Activated naive CD4-positive, alpha-beta T cell treated with anti-CD3 and anti-CD28 coated beads, Interleukin-2, amount 50 U/mL, for 72 hours (primary cell): ENCODE results near the gene MCEMP1. TPM values are rescaled to one million over a fixed set of nuclear protein-coding genes. Genes with fewer than 3 reads are reported as not detected.

Experiments used
- ATAC-seq, 2 donors: fragments of 150-1000 bp; cut with Tn5 transposase; 2 replicates each; pipeline ENCODE4 v1.10.0; 2021; ENCODE audit warnings: mild to moderate bottlenecking in 2 of 2, moderate library complexity in 2 of 2
- DNase-seq, 2 donors: peaks; one replicate each; pipeline ENCODE4 v3.0.0; 2021 to 2022; ENCODE audit warnings: low spot score in 2 of 2
- H3K27ac Mint-ChIP-seq, 2 donors: one replicate each; pipeline ENCODE4 v1.8.0; 2022; ENCODE audit warnings: mild to moderate bottlenecking in 2 of 2, mixed read lengths in 2 of 2
- H3K36me3 Mint-ChIP-seq, 2 donors: one replicate each; pipeline ENCODE4 v1.8.0; 2022; ENCODE audit warnings: mixed read lengths in 2 of 2
- H3K9me3 Mint-ChIP-seq, 2 donors: one replicate each; pipeline ENCODE4 v1.8.0; 2022; ENCODE audit warnings: mixed read lengths in 2 of 2
- total RNA-seq, 2 donors: library from RNA; stranded (reverse); gene quantifications; one replicate each; pipeline ENCODE4 v1.2.3, GENCODE V29; 2022

Gene MCEMP1
- total RNA-seq, 2 donors from 2014 or later = not detected

GRCh38 chr19:7679771-7680605 is 3.1 kb downstream of the MCEMP1 start:
- Mint-ChIP-seq H3K36me3 (peaks cover 5 to 12% of the 10 kb centered on the region in 2 donors), H3K27ac (peak overlapping the region; percentile 15 to 91), H3K9me3 (no peaks in the 10 kb centered on the region)
- ATAC-seq = no peak
- DNase-seq = no peak

- Mint-ChIP-seq H3K36me3 (peaks cover 5 to 12% of the 10 kb centered on the region in 2 donors), H3K27ac (peak within 1 kb of the TSS; percentile 91 to 95), H3K9me3 (no peaks in the 10 kb centered on the region)
Observed at GRCh38 chr19:7680606-7681339, 3.9 kb downstream of the MCEMP1 start, which contains the start of gene TRAPPC5. Gene TRAPPC5 (plus strand): TSS chr19:7680833. CDS start chr19:7682254, 1,421 bp downstream.

GRCh38 chr19:7681340-7682174 is 4.7 kb downstream of the MCEMP1 start:
- Mint-ChIP-seq H3K27ac (peak overlapping the region; percentile 91 to 95), H3K9me3 (no peaks in the 10 kb centered on the region), H3K36me3 (peaks cover 5 to 12% of the 10 kb centered on the region in 2 donors)
- ATAC-seq = peak; percentile 59 to 67
- peak; percentile 79 to 89 for DNase-seq

More at GRCh38 chr19:7680606-7681339, 3.9 kb downstream of the MCEMP1 start, which contains the start of gene TRAPPC5:
- ATAC-seq (peak; percentile 42 to 54), DNase-seq (peak; percentile 91 to 94)

GRCh38 chr19:7682175-7682855 is 5.4 kb downstream of the MCEMP1 start:
- no peak for ATAC-seq
- Mint-ChIP-seq H3K9me3 (no peaks in the 10 kb centered on the region), H3K36me3 (peaks cover 5 to 12% of the 10 kb centered on the region in 2 donors), H3K27ac (peak overlapping the region; percentile 91 to 95)
- DNase-seq = no peak

- ATAC-seq (no peak), DNase-seq (no peak)
- Mint-ChIP-seq H3K36me3 (peaks cover 5 to 12% of the 10 kb centered on the region in 2 donors), H3K27ac (peak overlapping the region in 1 of 2 donors; percentile 80), H3K9me3 (no peaks in the 10 kb centered on the region)
Observed at GRCh38 chr19:7685546-7686445, 8.9 kb downstream of the MCEMP1 start.

- Mint-ChIP-seq H3K27ac (no peak overlapping the region), H3K36me3 (peaks cover 5 to 6% of the 10 kb centered on the region in 2 donors), H3K9me3 (no peaks in the 10 kb centered on the region)
- ATAC-seq (no peak), DNase-seq (no peak)
Observed at GRCh38 chr19:7687177-7687576, 10.3 kb downstream of the MCEMP1 start.

GRCh38 chr19:7689165-7689564 is 12.3 kb downstream of the MCEMP1 start:
- no peak for DNase-seq
- ATAC-seq = no peak
- Mint-ChIP-seq H3K36me3 (no peaks in the 10 kb centered on the region), H3K9me3 (no peaks in the 10 kb centered on the region), H3K27ac (no peak overlapping the region)

GRCh38 chr19:7690779-7691258 is 13.9 kb downstream of the MCEMP1 start:
- Mint-ChIP-seq H3K27ac (no peak overlapping the region), H3K36me3 (no peaks in the 10 kb centered on the region), H3K9me3 (no peaks in the 10 kb centered on the region)
- DNase-seq (no peak), ATAC-seq (peak in 1 of 2 donors; percentile 59)

- DNase-seq (no peak), ATAC-seq (peak; percentile 43 to 71)
- Mint-ChIP-seq H3K36me3 (no peaks in the 10 kb centered on the region), H3K9me3 (no peaks in the 10 kb centered on the region), H3K27ac (no peak overlapping the region)
Observed at GRCh38 chr19:7691497-7691896, 14.6 kb downstream of the MCEMP1 start.

GRCh38 chr19:7692417-7693088 is 15.7 kb downstream of the MCEMP1 start:
- DNase-seq = no peak
- no peak overlapping the region for H3K27ac Mint-ChIP-seq
- H3K36me3 Mint-ChIP-seq = no peaks in the 10 kb centered on the region
- H3K9me3 Mint-ChIP-seq = no peaks in the 10 kb centered on the region
- ATAC-seq = peak; percentile 21 to 45

GRCh38 chr19:7694499-7694898 is 17.6 kb downstream of the MCEMP1 start:
- Mint-ChIP-seq H3K36me3 (no peaks in the 10 kb centered on the region), H3K9me3 (no peaks in the 10 kb centered on the region), H3K27ac (no peak overlapping the region)
- no peak for ATAC-seq
- no peak for DNase-seq

GRCh38 chr19:7697721-7698287 is 20.9 kb downstream of the MCEMP1 start:
- no peak for ATAC-seq
- Mint-ChIP-seq H3K27ac (no peak overlapping the region), H3K36me3 (no peaks in the 10 kb centered on the region), H3K9me3 (no peaks in the 10 kb centered on the region)
- DNase-seq = no peak

- DNase-seq (no peak), ATAC-seq (no peak)
- no peaks in the 10 kb centered on the region for H3K9me3 Mint-ChIP-seq
- no peak overlapping the region for H3K27ac Mint-ChIP-seq
- no peaks in the 10 kb centered on the region for H3K36me3 Mint-ChIP-seq
Observed at GRCh38 chr19:7698583-7698982, 21.7 kb downstream of the MCEMP1 start.

GRCh38 chr19:7699003-7699402 is 22.1 kb downstream of the MCEMP1 start:
- H3K27ac Mint-ChIP-seq = peak overlapping the region; percentile 8 to 23

More at GRCh38 chr19:7699003-7699402, 22.1 kb downstream of the MCEMP1 start:
- no peaks in the 10 kb centered on the region for H3K36me3 Mint-ChIP-seq
- no peak for ATAC-seq
- H3K9me3 Mint-ChIP-seq = no peaks in the 10 kb centered on the region
- no peak for DNase-seq
